Stimulated activated CD4-positive, alpha-beta T cell treated with anti-CD3 and anti-CD28 coated beads, Interleukin-4, amount 100 ng/mL, for 4 hours (primary cell): ENCODE measurements around the gene ROPN1L.
"Not testable (repeated sequence)": the region's sequence is repeated elsewhere in the genome, so short reads cannot be mapped to it uniquely, and the experiment has no call there.

ENCODE experiments used
- DNase-seq, 2 experiments: peaks; one replicate each; pipeline ENCODE4 v3.0.0-alpha.2; 2020

ROPN1L gene

DNA sequence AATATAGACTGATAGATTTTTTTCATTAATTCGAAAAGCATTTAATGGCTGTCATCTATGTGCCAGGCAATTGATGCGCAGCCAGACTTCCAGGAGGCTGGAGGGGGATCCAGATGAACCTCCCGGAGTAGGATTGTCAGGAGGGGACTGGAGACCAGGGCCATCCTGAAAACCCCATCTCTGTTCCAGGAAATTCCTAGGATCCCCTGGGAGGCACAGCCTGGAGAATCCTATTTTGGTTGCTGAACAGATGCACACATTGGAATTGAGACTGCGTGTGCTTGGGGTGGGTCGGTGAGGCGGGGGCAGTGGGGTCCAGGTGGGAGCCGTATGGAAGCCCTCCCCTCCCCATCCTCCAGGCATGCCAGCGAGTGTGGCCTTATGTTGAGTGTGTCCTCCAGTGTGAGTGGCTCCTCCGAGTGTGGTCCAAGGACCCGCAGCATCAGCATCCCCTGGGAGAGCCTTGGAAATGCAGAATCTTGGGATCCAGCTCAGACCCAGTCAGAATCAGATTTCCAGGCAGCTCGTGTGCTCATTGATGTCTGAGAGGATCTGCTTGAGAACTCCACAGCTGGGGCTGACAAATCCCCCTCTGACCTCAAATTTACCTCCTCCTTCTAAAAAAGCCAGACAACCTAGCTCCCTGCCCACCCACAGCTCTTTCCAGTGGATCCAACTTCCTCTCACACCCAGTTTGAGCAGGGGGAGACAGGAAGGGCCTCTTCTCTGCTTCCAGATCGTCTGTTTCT lies 38.7 kb downstream of the ROPN1L start:
- no peak for DNase-seq

DNA sequence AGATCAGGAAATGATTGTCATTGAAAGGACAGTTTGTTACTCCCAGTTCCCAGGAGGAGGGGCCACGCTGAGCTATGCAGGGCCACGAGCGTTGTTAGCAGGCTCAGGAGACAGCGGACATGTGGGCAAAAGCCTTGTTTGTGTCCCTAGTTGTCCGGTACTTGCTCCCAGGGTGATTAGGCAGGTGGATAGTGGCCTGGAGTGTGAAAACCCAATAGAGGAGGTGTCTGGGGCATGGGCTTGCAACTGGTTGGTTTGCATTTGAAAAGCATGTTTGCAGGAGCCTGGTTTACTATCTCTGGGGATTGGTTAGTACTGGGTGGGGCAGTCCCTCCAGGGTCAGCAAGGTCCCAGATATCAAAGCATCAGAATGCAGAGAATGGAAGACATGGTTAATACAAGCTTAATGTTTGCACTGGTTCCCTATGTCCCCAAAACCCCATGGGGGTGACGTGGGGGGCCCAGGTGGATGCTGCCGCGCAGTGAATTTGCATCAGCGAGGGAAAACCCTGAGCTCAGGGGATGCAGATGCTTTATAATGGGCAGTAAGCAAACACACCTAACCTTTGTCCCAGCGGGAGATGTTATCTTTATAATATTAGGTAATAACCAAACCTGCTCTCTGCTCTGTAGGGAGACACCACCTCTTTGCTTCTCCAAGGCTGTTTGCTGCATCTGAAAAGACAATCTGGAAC lies 39.7 kb downstream of the ROPN1L start:
- DNase-seq, result no peak

GRCh38 chr5:10482791-10483530 lies 41.3 kb downstream of the ROPN1L start:
- DNase-seq, result no peak

DNA sequence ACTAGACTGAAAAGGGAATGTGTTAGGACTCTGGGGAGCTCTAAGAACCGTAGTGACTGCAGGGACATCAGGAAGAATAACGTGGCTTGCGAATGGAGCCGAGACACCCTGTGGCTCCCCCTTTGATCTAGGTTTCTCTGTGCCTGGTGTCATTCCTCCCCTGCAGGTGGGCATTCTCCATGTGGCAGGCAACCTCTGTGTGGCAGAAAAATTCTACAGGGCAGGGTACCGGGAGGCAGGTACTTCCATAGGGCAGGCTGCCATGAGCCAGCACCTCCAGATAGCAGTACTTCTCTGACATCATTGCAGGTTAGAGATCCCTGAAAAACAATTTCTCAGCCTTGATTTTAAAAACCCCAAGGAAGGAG lies 43.1 kb downstream of the ROPN1L start:
- no peak for DNase-seq

DNA sequence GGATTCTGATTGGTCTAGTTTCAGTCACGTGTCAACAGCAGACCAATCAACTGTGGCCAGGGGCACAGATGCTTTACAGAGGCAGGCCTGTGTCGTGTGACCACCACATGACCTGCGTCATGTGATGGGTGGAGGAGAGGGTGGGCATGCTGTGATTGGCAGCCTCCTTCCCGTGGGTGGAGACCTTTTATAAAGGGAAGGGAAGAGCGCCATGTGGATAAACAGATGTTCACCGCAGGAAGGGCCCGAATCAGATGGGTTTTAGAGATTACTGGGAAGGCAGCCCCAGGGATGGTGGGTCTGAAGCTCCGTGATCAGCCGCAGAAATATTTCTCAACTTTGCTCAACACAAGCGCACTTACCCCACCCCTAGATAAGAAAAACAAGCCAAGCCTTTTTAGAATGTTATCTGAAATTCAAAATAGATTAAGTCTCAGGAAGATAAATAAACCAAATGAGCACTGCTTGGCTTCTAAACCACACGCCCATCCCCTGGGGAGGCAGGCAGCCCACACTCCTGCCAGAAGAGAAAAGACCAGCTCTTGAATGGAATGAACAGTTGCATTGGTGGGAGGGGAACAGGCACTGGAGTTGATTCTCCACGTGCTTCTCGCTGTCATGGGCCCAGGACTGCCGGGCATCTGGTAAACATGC lies 43.6 kb downstream of the ROPN1L start:
- DNase-seq, result no peak

DNA sequence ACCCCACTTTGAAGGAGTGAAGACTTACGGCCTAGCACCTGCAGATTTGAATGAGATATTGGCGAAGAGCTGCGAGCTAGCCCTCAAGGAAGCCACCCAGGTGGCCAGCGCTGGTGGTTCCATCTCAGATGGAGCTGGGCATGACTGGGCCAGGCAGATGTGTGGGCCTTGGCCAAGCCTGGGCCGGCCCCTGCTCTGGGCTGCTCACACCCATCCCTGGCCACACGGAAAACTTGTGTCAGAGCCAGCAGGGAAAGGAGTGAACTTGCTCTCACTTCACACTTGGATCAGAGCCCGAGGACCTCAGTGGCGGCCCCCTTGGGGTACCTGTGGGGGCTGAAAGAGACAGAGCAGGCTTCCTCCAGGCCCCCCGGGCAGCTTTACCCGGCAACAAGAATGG lies 44.2 kb downstream of the ROPN1L start:
- DNase-seq, result no peak

DNA sequence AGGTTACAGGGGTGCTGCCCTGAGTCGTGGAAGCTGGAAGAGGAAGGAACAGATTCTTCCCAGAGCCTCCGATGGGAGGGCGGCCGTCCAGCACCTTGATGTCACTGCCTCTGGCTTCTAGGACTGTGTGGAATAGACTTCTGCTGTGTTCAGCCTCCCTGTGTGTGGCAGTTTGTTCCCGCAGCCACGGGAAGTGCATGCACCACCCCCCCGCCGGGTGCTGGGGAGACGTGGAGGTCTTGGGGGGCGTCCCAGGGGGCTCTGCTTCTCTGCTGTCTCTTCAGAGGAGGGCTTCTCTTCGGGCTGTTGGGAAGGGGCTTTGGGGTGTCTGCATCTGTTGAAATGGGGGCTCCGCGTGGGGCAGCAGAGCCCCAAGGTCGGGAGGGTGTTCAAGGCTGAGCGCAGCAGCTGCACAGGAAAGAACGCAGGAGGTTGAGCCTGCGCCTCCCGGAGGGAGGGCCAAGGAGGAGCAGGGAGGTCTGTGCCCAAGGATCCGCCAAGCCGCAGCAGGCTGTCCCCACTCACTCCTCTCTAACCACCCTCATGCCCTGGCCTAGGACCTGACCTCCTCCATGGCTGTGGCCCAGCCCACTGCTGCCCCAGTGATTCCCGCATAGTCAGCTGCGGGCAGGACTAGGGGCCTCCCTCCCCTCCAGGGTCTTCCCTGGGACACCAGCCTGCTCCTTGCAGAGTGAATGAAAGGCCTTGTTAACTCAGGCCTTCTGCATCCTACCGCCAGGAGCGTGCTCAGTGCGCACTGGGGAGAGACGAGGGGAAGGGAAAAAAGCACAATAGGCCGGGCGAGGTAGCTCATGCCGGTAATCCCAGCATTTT lies 45.0 kb downstream of the ROPN1L start:
- DNase-seq, result no peak

DNA sequence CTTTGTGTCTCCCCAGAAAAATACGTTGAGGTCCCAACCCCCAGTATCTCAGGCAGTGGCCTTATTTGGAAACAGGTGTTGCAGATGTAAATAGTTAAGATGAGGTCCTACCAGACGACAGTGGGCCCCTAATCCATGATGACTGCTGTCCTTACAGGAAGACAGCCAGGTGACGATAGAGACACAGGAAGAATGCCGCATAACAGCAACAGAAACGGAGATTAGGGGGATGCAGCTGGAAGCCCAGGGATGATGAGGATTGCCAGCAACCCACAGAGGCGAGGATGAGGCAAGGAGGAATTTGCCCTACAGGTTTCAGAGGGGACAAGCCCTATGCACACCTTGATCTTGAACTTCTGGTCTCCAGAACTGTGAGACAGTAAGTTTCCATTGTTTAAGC lies 46.5 kb downstream of the ROPN1L start:
- no peak for DNase-seq

- DNase-seq, result no peak
Observed at GRCh38 chr5:10489810-10490426, 48.2 kb downstream of the ROPN1L start.

GRCh38 chr5:10490927-10491672 lies 49.4 kb downstream of the ROPN1L start:
- DNase-seq, result no peak

DNA sequence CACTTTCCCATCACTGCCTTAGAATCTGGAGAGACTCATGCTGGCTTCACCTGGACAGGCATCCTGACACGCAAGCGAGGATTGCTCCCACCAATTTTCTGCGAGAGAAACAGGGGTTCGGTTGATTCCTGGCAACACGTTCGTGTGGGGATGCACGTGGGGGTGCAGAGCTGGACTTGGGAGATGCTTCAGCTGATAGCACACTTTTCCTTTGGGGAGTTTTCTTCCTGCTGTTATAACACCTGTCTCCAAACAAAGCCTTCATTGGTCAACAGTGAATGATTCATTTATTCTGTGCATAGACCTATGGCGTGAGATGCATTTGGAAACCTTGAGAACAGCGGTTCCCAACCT lies 50.0 kb downstream of the ROPN1L start:
- no peak for DNase-seq

DNA sequence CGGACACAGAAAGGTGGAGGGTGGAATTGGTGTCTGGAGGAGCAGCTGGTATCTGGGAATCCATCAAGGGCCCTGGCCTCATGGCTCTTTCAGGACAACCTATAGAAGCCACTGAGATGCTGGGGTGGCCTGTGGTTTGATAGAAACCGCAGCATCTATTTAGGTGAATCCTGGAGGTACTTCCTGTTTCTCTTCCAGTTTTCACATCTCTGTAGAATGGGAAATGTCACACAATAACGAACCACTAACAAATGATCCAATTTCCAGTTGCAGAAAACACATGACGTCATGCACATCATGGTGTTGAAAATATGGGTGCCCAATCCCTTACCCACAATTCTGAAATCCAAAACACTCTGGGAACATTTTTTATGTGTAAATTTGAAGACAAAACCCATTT lies 52.2 kb downstream of the ROPN1L start:
- DNase-seq, result no peak

DNA sequence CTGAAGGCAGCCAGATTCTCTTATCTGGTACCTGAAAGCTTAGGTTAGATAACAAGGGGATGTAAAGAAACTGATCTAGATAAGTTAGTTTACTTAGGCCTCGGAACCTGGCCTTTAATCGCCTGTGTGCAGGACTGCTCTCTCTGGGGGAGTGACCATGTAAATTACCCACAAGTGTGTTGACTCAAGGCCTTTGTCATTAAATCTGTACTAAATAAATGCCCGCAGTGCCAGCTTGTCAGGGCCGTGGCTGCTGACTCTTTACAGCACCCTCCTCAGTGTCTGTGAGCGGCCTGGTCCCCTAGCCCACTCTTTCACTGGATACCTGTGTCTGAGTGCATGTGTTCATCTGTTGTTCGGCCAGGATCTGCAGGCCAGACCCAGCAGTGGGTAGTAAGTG lies 52.8 kb downstream of the ROPN1L start:
- DNase-seq, result not testable (repeated sequence)

GRCh38 chr5:10497554-10497953 lies 55.9 kb downstream of the ROPN1L start:
- no peak for DNase-seq

DNA sequence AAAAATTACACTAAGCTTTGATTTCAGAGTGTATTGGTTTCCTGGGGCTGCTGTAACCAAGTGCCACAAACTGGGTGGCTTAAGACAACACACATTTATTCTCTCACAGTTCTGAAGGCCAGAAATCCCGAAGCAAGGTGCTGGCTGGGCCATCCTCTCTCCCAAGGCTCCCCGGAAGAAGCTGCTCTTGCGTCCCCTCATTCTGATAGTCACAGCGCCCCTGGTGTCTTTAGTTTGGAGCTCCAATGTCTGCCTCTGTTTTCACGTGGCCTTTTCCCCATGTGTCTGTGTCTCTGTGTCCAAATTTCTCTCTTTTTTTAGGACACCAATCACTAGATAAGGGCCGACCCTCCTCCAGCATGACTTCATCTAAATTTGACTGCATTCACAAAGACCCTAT lies 56.7 kb downstream of the ROPN1L start:
- DNase-seq, result no peak

DNA sequence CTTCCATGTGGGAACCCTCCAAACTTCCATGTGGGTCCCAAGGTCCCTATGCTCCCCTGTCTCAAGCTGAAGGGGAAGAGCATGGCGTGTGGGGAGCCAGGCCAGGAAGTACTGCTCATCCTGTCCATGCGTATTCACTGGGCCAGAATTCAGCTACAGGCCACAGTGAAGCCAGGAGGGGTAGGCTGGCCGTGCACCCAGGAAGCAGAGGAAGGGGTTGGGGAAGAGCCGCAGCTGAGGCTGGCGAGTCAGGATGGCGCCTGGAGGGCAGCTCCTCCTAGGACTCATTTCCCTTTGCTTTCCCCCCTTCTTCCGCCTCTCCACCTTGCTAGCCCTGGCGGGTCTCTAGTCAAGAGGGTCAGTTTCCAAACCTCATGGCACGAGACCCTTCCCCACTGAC lies 57.4 kb downstream of the ROPN1L start:
- DNase-seq, result no peak

DNA sequence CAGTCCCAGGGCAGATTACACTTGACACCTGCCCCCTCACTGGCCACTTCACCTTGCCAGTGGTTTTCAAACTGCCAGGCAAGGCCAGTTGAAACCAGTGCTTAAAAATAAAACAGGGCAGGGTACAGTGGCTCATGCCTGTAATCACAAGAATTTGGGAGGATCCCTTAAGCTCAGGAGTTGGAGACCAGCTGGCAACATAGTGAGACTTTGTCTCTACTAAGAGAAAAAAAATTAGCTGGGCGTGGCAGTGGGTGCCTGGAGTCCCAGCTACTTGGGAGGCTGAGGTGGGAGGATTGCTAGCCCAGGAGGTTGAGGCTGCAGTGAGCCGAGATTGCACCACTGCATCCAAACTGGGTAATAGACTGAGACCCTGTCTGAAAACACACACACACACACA lies 58.1 kb downstream of the ROPN1L start:
- DNase-seq, result no peak

GRCh38 chr5:10500669-10501068 lies 59.0 kb downstream of the ROPN1L start:
- DNase-seq, result no peak

GRCh38 chr5:10501554-10502075 lies 59.9 kb downstream of the ROPN1L start:
- DNase-seq, result no peak

DNA sequence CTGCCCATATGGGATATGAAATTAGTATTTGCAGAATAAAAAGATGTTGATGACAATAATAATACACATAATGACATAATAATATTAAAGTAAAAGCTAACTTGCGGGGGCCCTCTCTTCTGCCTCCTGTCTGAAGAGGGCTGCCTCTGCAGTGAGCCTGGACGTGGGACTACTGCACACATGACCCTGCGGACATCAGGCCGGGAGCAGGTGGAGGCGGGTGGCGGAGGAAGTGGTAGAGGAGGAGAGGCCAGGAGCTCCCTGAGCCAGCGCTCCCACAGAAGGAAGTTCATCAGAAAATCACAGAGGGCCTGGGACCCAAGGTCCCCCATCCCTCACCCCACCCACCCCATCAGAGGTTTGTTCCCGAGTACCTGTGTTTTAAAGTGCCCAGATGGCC lies 60.5 kb downstream of the ROPN1L start:
- DNase-seq, result no peak

DNA sequence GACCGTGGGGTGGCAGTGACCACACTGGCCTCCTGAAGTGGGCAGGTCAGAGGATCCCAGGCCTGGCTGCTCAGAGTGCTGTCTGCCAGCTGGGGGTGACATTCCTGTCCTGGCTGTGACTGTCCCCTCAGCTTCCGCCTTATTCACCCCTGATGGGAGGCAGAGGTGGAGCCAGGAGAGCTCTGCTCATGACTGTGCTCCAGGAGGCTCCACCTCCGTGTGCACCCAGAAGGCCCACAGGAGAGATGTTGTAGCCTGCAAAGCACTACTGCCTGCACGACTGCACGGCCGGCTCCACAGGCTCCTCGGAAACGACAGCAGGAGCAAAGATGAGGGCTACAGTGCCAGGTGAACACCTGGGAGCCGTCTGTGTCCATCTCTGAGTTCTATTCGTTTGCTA lies 60.9 kb downstream of the ROPN1L start:
- no peak for DNase-seq
